GM12891 (cell line): Measurements from ENCODE around the gene CCDC152.

ENCODE experiments used
- DNase-seq: peaks from one replicate; pipeline ENCODE4 v3.0.0; 2011; ENCODE audit warnings: low spot score; ENCODE audit not compliant: insufficient read length
- FAIRE-seq: peaks from 2 replicates; lab custom pipeline; 2011; peaks lifted over from hg19 to GRCh38; lab: Jason Lieb, UNC
- PAX5 ChIP-seq: IDR thresholded peaks from 2 replicates; pipeline ENCODE4 v1.6.1; 2011; ENCODE audit warnings: low read length, moderate library complexity, mild to moderate bottlenecking; ENCODE audit not compliant: insufficient read depth, severe bottlenecking
- POLR2A ChIP-seq: IDR thresholded peaks from 2 replicates; pipeline ENCODE4 v1.6.1; 2011; ENCODE audit warnings: low read depth, low read length, control low read depth
- POLR2AphosphoS5 ChIP-seq: IDR thresholded peaks from 2 replicates; pipeline ENCODE4 v1.6.1; 2011; ENCODE audit warnings: low read depth, low read length, control low read depth
- POU2F2 ChIP-seq: IDR thresholded peaks from 2 replicates; pipeline ENCODE4 v1.6.1; 2011; ENCODE audit warnings: low read depth, mild to moderate bottlenecking, control low read depth, low read length, moderate library complexity
- SPI1 ChIP-seq: IDR thresholded peaks from 2 replicates; pipeline ENCODE4 v1.6.1; 2011; ENCODE audit warnings: low read depth, low read length, control low read depth
- TAF1 ChIP-seq: IDR thresholded peaks from 2 replicates; pipeline ENCODE4 v1.6.1; 2011; ENCODE audit warnings: low read depth, low read length, control low read depth

The CCDC152 gene

DNA sequence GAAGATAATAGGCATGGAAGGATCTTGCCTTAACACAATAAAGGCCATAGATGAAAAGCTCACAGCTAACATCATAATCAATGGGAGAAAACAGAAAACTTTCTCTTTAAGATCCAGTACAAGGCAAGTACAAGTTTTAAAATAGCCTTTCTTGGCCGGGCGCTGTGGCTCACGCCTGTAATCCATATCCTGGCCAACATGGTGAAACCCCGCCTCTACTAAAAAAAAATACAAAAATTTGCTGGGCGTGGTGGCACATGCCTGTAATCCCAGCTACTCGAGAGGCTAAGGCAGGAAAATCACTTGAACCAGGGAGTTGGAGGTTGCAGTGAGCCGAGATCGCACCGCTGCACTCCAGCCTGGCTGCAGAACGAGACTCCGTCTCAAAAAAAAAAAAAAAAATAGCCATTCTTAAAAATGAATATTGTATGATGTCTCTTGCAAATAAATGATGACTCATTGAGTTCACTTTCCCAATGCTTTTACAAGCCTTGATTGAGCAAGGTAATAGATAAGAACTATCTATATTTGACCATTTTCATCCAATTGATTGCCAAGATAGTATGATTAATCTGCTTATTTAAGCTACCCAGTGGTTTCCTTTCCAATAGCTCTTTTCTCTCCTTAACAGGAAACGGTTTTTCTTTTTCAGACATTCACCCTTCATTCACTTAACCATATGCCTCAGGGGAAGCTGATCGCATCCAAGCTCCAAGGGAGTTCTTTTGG lies 15.8 kb downstream of the CCDC152 start:
- no peak for FAIRE-seq
- no peak for TF ChIP-seq POLR2AphosphoS5
- TF ChIP-seq PAX5, result no peak
- TF ChIP-seq POLR2A, result no peak
- no peak for TF ChIP-seq SPI1
- no peak for TF ChIP-seq TAF1
- TF ChIP-seq POU2F2, result no peak

DNA sequence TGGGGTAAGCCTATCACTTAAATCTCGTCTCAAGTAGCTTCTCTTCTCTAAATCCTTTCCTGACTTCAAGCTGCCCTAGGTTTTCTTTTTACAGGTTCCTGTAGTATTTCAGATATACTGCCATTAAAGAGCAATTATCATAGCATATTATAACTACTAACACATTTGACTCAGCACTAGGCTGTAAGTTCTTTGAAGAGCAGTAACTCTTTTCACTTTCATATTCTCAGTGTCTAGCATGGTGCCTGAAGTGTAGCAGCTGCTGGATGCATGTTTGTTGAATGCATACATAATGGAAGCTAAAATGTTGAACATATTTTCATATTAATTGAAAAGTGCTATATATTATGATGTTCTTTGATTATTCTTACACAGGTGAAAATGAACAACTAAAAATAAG lies 22.5 kb downstream of the CCDC152 start:
- FAIRE-seq (no peak), DNase-seq (no peak)
- no peak for TF ChIP-seq POU2F2
- TF ChIP-seq POLR2A, result no peak
- TF ChIP-seq SPI1, result no peak
- TF ChIP-seq PAX5, result no peak
- TF ChIP-seq TAF1, result no peak
- TF ChIP-seq POLR2AphosphoS5, result no peak

More for the DNA sequence above, 15.8 kb downstream of the CCDC152 start:
- DNase-seq, result no peak

DNA sequence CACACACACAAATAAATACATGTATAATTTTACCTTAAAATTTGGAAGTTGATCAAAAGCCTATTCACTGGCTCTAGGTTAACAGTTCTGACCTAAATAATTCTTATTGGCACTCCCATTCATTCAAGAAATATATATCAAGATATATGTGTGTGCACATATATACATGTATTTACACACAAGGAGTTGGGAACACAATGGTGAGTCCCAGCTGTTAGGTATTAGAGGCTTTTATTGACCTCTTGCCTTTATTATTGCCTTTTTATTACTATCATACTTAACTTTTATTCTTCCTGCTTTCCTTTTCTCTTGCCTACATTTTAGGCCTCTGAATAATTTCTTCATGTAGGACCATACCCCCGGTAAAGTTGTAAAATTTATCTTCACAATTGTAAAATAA lies 25.0 kb downstream of the CCDC152 start:
- FAIRE-seq, result no peak
- TF ChIP-seq SPI1 (no peak), POLR2AphosphoS5 (no peak), TAF1 (no peak), PAX5 (no peak), POLR2A (no peak), POU2F2 (no peak)
- DNase-seq, result no peak

DNA sequence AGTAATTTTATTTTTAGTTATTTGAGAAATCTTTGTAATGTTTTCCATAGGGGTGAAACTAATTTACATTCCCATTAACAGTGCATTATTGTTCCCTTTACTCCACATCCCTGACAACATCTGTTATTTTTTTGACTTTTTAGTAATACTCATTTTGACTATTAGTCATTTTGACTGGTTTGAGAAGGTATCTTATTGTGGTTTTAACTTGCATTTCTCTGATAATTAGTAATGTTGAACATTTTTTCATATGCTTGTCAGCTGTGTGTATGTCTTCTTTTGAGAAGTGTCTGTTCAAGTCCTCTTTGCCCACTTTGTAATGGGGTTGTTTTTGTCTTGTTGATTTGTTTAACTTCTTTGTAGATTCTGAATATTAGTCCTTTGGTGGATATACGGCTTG lies 27.5 kb downstream of the CCDC152 start:
- DNase-seq, result no peak
- FAIRE-seq, result no peak

DNA sequence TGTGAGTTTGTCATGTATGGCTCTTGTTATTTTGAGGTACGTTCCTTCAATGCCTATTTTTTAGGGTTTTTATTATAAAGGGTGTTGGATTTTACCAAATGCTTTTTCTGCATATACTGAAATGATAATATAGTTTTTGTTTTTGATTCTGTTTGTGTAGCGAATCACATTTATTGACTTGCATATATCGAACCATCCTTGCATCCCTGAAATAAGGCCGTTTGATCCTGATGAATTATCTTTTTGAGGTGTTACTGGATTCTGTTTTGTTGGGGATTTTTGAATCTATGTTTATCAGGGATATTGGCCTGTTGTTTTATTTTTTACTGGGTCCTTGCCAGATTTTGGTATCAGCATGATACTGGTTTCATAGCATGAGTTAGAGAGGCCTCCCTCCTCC lies 29.1 kb downstream of the CCDC152 start:
- FAIRE-seq, result no peak
- DNase-seq, result no peak
- TF ChIP-seq POLR2A (no peak), POU2F2 (no peak), SPI1 (no peak), POLR2AphosphoS5 (no peak), TAF1 (no peak), PAX5 (no peak)

More for the DNA sequence above, 27.5 kb downstream of the CCDC152 start:
- TF ChIP-seq TAF1 (no peak), POLR2AphosphoS5 (no peak), POLR2A (no peak), POU2F2 (no peak), SPI1 (no peak), PAX5 (no peak)

DNA sequence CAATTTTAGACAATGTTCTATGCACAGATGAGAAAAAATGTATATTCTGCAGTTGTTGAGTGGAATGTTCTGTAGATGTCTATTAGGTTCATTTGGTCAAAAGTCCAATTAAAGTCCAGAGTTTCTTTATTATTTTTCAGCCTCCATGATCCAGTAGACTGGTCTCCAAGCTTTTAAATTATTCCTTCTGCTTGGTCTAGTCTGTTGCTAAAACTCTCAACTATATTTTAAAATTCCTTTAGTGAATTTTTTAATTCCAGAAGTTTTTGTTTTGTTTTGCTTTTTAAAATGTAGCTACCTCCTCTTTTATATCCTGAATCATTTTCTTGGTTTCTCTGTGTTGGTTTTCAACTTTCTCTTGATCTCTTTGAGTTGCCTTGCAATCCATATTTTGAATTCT lies 30.5 kb downstream of the CCDC152 start:
- TF ChIP-seq POLR2AphosphoS5 (no peak), SPI1 (no peak), POU2F2 (no peak), TAF1 (no peak), PAX5 (no peak), POLR2A (no peak)

DNA sequence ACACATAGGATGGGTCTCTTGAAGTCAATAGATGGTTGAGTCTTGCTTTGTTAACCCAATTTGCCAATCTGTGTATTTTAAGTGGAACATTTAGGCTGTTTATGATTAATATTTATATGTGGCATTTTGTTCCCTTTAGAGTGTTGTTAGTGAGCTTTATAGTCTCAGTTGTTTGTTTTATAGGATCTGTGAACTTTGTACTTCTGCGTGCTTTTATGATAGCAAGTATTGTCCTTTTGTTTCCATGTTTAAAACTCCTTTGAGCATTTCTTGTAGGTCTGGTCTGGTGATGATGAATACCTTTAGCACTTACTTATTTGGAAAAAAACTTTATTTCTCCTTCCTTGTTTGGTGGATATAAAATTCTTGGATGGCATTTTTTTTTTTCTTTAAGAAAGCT lies 31.2 kb downstream of the CCDC152 start:
- FAIRE-seq, result no peak
- DNase-seq, result no peak
- TF ChIP-seq SPI1 (no peak), POLR2AphosphoS5 (no peak), TAF1 (no peak), POU2F2 (no peak), PAX5 (no peak), POLR2A (no peak)

More for the DNA sequence above, 30.5 kb downstream of the CCDC152 start:
- FAIRE-seq, result no peak
- DNase-seq, result no peak

DNA sequence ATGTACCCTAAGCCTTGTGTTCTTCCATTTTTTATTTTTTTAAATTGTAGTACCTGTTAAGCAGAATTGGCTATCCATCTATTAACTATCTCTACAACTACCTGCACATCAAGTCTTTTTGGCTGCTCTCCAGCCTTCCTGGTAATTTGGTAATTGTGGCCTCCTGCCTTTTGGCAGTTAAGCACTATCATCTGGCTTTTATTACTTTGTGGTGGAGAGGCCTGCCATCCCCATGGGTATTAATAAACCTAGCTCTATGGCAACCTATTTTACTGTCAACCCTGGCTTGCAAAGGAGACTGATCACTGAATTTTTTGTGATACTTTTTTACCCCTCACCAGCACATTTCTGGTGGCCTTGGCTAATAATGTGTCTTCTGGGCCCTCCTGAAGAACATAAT lies 34.5 kb downstream of the CCDC152 start:
- FAIRE-seq (no peak), DNase-seq (no peak)
- TF ChIP-seq POLR2AphosphoS5 (no peak), SPI1 (no peak), POLR2A (no peak), PAX5 (no peak), TAF1 (no peak), POU2F2 (no peak)

DNA sequence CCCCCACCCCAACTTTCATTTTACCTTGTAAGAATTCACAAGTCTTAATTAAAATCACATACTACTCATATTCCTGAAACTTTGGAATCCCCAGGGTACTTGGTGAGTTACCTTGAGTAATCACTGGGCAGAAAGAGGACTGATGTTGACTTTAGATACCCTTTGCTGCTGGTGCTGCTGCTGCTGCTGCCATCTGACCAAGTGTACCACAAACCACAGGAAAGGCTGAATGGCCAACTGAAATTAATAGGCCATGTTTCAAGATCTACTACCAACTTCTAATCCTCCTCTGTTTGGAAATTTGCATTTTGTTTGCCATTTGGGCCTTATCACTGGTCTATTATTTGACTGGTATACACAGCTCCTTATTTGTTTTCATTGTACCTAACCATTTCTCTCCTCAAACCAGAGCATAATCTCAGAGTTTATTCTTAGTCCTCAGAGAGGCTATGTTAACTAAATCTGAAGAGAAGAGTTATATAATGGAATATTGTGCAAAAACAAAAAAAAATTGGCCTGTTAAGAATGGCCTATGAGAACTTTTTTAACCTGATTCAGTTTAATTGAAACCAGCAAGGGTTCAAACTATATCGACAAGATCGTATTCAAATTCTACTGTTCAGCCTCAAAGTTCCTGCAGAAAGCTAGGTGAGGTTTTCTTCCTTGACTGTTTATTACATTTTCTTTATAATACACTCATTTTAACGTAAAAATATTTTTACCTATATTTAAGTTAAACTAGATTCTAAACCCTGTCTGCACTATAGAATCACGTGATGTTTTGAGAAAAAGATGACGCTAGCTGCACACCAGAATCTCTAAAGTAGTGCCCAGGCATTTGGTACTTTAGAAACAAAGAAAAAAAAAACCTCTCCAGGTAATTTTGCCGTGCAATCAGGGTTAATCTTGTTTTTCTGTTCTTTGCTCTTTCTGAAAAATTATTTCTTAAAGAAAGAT lies 41.9 kb downstream of the CCDC152 start:
- TF ChIP-seq POLR2A, result no peak
- no peak for TF ChIP-seq POU2F2
- no peak for TF ChIP-seq SPI1
- TF ChIP-seq TAF1, result no peak
- no peak for TF ChIP-seq POLR2AphosphoS5
- TF ChIP-seq PAX5, result no peak
- DNase-seq (no peak), FAIRE-seq (no peak)
